ENCODE measurements around the gene SYMPK.

DNA sequence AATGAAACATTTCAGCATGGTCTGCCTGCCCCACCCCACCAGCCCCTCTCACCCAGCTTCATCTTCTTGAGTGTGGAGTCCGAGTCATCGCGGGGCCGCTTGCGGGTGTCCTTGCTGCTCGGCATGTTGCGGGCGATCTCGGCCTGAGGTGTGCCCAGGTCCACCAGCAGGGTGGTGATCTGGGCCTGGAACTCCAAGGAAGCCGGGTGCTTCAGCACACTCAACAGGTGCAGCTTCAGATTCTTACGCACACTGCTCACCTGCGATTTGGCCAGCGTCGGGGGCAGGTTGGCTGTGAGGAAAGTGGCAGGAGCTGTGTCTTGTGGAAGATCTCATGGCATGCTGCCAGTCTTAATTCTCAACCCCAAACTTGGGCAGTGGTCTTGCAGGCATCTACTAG, 20.7 kb downstream of the SYMPK start:
- TF ChIP-seq TAF1 (IDR thresholded peaks at IDR 0.05; ENCODE audit: borderline replicate concordance, low read depth, low read length) (no peak), POLR2A (IDR thresholded peaks at IDR 0.05; ENCODE audit: low read depth, low read length) (no peak)

All from GM12892 (cell line).